Stimulated activated naive CD4-positive, alpha-beta T cell (primary cell): ENCODE data around the gene TRIM25.

Experiments
- DNase-seq, 6 experiments: peaks; one replicate each; lab custom pipeline; 2025; lab: John Stamatoyannopoulos, UW

Gene TRIM25

DNA sequence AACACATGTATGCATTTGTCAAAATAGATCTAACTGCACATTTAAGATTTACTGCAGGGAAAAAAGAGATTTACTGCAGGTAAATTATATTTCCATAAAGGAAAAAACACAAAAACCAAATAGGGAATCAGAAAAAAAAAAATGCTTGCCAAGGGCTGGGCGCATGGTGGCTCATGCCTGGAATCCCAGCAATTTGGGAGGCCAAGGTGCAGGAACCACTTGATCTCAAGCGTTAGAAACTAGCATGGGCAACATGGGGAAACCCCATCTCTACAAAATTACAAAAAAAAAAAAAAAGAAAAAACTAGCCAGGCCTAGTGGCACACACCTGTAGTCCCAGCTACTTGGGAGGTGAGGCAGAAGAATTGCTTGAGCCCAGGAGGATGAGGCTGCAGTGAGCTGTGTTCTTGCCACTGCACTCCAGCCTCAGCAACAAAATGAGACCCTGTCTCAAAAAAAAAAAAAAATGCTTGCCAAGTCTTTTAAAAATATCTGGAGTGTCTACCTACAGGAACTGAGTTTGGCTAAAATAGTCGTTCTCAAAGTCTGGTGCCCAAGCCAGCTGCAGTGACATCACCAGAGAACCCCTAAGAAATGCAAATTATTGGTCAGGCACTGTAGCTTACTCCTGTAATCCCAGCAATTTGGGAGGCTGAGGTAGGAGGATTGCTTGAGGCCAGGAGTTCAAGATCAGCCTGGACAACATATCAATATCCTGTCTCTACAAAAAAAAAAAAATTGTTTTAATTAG lies 17.5 kb downstream of the TRIM25 start:
- DNase-seq = no peak

DNA sequence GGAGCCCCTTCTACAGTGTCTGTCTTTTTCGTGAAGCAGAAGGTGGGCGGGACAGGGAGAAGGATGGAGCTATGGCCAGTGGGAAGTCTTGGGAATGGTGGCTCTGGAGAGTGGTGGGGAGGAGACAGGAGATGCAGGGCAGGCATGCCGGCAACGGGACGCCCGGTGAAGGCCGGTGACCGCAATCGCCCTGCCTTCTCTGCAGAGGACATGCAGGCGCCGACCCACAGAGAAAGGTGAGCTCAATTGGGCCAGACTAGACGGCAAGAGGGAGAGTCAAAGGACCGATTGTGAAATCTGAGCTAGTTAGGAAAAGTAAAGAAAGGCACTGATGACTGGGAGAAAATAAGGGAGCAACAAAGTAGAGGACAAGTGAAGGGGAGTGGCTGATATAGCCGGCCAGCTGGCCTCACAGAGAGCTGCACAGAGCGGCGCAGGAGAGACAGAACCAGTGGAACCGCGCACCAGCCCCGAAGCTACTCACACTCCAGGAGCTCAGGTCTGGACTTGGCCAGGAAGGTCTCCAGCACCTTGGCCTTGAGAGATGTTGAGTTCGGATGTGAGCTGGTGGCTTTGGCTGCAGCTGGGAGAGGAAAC lies 18.9 kb downstream of the TRIM25 start:
- no peak for DNase-seq

- DNase-seq = no peak
Observed at GRCh38 chr17:56893503-56893902, 20.3 kb downstream of the TRIM25 start.

GRCh38 chr17:56892333-56892732 lies 21.5 kb downstream of the TRIM25 start:
- DNase-seq = no peak

DNA sequence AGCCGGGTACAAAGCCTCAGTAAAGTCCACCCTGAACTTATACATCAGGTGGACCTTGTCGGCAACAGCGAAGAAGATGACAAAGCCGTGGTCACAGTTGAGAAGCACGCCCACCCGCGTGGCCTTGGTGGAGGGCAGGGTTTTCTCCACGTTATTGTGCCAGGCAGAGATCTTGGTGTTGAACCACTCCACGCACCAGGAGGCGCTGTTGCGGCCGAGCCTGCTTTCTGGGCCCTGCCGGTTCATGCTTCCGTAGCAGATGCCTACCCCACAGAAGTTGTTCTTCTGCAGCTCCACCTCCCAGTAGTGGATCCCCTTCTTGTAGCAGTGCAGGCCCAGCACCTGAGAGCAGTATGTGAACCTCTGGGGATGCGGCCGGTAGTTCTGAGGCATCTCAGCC lies 22.1 kb downstream of the TRIM25 start:
- DNase-seq = peak; percentile 21 to 56 (median 36)

GRCh38 chr17:56890906-56891674 lies 22.8 kb downstream of the TRIM25 start:
- no peak for DNase-seq

- DNase-seq = no peak
Observed at GRCh38 chr17:56890390-56890789, 23.5 kb downstream of the TRIM25 start.

- DNase-seq = no peak
Observed at GRCh38 chr17:56887552-56888467, 26.0 kb downstream of the TRIM25 start.

DNA sequence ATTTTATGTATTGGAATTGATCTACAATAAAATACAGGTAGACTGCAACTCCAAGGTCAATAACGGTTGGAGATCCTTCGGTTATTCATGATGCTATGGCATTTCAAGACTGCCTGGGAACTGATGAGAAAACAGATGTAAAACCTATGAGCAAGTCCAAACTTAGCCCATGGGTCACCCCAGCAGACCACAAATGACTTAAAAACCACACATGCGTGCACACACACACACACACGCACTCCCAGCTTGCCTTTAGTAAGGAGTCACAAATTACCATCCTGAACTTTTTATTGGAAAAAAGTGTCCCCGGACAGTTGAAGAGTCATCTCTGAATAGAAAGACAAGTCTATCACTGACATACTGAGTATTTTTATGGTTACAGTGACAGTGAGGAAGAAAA lies 26.7 kb downstream of the TRIM25 start:
- DNase-seq = no peak

- no peak for DNase-seq
Observed at GRCh38 chr17:56886288-56886731, 27.5 kb downstream of the TRIM25 start.

- DNase-seq = no peak
Observed at GRCh38 chr17:56885312-56885657, 28.6 kb downstream of the TRIM25 start.

GRCh38 chr17:56884483-56885311 lies 29.2 kb downstream of the TRIM25 start:
- DNase-seq = no peak

GRCh38 chr17:56883616-56884015 lies 30.2 kb downstream of the TRIM25 start:
- DNase-seq = no peak

GRCh38 chr17:56881685-56882295 lies 32.1 kb downstream of the TRIM25 start:
- DNase-seq = no peak

DNA sequence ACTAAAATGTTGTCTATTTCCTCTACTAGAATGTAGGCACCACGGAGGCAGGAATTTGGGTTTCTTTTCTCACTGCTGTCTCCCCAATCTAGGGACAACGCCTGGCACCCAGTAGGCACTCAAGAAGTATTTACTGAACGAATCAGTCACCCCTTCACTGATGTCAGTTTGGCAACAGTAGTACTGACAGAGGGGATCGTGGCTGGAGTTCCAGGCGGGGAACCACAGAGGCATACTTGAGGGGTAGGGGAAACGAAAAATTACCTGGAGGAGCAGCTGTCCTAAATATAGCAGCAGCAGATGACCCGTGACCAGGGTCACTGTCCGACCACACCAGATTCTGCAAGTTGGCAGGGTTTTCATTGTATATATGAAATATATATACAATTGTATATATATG lies 33.3 kb downstream of the TRIM25 start:
- no peak for DNase-seq

DNA sequence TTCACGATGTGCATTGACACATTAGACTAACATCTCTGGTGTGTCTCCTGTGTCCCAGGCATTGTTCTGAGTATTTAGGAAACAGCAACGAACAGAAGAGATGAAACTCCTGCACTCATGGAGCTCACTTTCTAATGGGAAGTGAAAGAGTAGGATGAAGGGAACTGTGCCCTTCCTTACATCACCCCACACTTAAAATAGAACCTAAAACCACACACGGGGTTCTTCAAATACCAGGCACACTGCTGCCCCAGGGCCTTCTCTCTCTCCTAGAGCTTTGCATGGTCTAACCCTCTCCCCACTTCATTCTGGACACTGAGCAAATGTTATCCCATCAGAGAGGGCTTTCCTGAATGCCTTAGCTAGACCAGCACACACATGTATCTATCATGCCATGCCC lies 33.7 kb downstream of the TRIM25 start:
- no peak for DNase-seq

- DNase-seq = no peak
Observed at GRCh38 chr17:56879280-56879679, 34.6 kb downstream of the TRIM25 start.

DNA sequence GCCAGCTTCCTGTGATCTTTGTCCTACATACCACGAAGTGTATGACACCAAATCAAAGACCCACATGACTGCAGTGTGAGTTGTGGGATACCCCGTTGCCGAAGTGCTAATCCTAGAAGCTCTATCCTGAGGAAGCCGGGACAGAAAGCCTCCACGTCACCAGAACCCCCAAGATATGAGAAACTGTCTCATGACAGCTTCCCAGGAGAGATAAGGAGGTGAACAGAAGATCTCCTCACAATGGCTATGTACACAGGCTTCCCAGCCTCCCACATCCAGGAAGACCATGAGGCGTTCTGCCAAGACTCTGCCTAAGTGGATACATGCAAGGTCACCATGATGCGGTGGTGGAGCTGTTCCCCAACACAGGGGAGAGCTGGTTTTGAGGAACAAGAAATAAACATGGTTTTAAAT lies 37.1 kb downstream of the TRIM25 start:
- no peak for DNase-seq

GRCh38 chr17:56870081-56870651 lies 43.7 kb downstream of the TRIM25 start:
- DNase-seq = no peak

GRCh38 chr17:56868716-56869115 lies 45.1 kb downstream of the TRIM25 start:
- no peak for DNase-seq
